HG02884 (cell line): Measurements from ENCODE around the gene MTOR.
"Not testable (repeated sequence)": the region's sequence is repeated elsewhere in the genome, so short reads cannot be mapped to it uniquely, and the experiment has no call there.

Experiments
- ATAC-seq: cut with Tn5 transposase; IDR thresholded peaks from one replicate; pipeline ENCODE4 v1.9.1; 2021; ENCODE audit warnings: mild to moderate bottlenecking, moderate library complexity; ENCODE audit not compliant: unreplicated experiment

Gene MTOR

DNA sequence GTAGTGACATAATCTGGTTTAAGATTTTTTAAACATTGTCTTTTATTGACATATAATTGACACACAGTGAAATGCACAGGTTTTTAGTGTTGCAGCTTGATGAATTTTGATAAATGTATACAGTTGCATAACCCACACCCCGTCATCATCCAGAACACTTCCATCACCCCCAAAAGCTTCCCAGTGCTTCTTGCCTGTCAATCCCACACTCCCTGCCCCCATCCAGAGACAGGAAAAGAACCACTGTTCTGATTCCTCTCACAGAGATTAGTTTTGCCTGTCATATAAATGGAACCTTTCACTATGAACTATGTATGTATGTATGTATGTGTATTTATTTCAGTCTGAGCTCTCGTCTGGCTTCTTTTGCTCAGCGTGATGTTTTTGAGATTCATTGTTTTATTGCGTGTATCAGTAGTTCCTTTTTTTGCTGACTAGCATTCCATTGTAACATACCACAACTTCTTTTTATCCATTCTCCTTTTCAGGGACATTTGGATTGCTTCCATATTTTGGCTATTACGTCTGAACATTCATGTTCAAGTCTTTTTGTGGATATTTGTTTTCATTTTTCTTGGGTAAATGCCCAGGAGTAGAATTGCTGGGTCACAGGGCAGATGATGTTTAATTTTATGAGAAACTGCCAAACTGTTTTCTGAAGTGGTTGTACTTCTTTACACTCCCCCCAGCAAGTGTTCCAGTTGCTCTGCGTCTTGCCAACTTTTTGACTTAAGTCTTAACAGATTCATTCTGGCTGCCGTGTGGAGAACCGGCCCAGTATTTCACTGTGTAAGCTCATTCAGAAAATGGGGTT is 19.4 kb upstream of the MTOR start:
- no peak for ATAC-seq

DNA sequence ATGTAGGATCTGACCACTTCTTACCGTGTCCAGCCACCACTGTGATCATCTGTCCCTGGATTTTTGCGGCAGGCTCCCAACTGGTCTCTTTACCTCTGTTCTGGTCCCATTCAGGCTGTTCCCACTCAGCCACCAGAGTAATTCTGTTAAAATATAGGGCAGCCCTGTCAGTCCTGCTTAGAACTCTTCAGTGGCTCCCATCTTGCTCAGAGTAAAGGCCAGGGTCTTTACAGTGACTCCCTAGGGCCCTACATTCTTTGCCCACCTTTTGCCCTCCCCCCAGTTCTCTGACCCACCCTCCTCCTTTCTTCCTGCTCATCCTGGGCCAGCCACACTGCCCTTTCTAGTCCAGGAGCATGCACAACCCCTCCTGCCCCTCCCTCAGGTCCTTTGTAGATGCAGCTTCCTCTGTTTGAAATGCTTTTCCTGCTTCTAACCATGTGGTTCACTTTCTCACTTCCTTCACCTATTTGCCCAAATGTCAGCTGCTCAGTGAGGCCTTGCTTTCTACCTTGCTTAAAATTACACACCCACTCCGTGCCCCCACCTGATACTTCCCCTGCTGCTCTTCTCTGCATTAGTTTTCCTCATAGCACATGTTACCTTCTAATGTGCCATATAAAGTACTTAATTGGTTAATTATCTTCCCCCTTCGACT is 18.5 kb upstream of the MTOR start:
- no peak for ATAC-seq

DNA sequence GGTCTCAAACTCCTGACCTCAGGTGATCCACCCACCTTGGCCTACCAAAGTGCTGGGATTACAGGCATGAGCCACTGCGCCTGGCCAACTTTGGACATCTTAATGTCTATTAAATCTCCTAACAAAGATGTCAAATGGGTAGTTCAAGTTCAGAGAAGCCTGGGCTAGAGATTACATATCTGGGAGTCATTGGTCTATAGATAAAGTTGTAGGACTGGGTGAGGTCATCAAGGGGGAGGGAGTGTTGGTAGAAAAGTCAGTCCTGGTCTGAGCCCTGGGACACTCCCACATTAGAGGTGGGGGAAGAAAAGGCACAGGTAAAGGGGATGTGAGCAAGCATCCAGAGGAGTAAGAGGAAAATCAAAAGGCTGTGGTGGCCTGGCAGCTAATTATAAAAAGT is 17.3 kb upstream of the MTOR start:
- no peak for ATAC-seq

DNA sequence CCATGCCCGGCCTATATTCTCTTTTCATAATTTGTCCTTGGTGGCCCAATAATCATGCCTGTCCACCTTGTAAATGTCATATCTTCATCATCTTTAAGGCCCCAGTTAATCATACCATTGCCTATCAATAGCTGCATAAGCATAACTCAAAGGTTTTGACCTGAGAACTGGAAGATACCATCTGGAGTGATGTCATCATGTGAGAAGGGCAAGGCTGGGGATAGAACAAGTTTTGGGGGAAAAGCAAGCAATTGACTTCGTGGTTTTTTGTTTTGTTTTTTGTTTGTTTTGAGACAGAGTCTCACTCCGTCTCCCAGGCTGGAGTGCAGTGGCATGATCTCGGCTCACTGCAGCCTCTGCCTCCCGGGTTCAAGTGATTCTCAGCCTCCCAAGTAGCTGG is 16.8 kb upstream of the MTOR start:
- ATAC-seq: no peak

DNA sequence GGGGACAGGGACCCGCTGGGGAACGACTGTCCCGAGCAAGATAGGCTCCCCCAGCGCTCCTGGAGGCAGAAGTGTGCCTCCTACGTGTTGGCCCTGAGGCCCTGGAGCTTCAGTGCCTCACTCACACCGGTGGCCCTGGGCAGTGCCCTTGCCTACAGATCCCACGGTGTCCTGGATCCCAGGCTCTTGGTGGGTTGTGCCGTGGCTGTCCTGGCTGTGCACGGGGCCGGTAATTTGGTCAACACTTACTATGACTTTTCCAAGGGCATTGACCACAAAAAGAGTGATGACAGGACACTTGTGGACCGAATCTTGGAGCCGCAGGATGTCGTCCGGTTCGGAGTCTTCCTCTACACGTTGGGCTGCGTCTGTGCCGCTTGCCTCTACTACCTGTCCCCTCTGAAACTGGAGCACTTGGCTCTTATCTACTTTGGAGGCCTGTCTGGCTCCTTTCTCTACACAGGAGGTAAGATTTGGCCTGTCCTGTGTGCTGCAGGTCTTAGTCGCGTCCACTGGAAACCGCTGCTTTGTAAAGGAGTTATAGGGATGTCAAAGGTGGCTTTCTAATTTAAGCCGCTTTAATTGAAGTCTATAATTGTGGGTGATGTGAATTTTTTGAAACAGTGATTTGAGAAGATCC is 11.4 kb upstream of the MTOR start:
- peak; percentile 31 for ATAC-seq

DNA sequence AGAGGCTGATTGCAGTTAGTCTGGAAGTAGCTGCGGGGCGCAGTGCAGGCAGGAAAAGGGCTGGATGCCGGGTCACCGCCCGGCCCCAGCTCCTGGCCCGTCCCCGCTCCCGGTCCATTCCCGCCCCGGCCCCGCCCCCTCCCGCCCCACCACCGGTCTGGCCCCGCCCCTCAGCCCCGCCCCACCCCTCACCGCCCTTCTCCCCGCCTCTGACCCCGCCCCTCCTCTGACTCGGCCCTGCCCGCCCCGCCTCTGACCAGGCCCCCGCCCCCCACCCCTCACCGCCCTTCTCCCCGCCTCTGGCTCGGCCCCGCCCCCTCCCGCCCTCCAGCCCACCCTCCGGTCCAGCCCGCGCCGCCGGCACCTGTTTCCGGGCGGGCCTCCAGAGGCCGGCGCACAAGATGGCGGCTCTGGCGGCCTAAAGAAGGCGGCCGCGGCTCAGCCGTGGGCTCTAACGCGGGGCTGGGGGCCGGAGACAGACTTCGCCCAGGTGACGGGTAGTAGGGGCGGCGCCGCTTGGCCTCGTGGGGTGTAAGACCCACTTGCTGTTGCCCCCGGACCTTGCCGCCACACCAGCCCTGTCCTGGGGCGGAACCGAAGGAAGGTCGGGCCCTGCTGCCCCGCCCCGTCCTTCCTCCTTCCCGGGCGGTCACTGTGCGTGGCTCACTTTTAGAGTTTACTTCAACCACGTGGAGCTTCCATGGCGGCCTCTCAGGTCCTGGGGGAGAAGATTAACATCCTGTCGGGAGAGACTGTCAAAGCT is 10.7 kb upstream of the MTOR start, which contains the start of gene UBIAD1:
UBIAD1 (plus strand) TSS at position 367 of the 763 bp plus-strand sequence; CDS start at position 701, 334 bp downstream.
- peak; percentile 67 for ATAC-seq

DNA sequence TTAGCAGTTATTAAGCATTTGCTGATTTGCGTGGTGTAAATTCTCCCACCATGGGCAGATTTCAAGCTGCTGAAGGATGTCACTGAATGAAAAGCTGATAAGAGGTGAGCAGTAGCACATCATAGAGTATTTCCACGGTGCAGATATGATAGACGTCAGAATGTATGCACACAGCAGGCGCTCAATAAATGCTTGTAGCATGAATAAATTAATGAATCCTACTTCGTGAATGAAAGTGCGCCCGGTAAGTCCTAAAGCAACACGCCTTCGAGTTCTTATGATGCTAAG is 10.1 kb upstream of the MTOR start:
- ATAC-seq: no peak

DNA sequence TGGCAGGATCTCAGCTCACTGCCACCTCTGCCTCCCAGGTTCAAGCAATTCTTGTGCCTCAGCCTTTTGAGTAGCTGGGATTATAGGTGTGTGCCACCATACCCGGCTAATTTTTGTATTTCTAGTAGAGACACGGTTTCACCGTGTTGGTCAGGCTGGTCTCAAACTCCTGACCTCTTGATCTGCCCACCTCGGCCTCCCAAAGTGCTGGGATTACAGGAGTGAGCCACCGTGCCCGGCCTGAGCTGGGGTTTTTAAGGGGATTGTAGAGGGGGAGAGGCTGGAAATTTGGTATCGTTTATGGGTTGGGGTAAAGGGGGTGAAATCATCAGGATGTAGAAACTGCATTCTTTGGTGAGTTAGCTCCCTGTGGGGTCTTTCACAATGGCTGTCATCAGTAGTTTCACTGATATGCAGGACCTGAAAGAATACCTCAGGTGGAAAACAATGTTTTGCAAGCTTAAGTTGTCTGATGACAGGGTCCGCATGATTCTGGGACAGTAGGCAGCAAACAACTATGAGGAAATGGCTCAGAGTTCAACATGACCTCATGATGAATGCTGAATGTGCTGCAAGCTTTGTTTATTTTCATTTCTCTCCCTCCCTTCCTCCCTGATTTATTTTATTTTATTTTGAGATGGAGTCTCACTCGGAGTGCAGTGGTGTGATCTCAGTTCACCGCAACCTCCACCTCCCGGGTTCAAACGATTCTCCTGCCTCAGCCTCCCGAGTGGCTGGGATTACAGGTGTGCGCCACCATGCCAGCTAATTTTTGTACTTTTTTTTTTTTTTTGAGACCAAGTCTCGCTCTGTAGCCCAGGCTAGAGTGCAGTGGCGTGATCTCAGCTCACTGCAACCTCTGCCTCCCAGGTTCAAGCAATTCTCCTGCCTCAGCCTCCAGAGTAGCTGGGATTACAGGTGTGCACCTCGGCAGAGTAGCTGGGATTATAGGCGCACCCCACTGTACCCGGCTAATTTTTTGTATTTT is 5.3 kb upstream of the MTOR start:
- not testable (repeated sequence) for ATAC-seq

DNA sequence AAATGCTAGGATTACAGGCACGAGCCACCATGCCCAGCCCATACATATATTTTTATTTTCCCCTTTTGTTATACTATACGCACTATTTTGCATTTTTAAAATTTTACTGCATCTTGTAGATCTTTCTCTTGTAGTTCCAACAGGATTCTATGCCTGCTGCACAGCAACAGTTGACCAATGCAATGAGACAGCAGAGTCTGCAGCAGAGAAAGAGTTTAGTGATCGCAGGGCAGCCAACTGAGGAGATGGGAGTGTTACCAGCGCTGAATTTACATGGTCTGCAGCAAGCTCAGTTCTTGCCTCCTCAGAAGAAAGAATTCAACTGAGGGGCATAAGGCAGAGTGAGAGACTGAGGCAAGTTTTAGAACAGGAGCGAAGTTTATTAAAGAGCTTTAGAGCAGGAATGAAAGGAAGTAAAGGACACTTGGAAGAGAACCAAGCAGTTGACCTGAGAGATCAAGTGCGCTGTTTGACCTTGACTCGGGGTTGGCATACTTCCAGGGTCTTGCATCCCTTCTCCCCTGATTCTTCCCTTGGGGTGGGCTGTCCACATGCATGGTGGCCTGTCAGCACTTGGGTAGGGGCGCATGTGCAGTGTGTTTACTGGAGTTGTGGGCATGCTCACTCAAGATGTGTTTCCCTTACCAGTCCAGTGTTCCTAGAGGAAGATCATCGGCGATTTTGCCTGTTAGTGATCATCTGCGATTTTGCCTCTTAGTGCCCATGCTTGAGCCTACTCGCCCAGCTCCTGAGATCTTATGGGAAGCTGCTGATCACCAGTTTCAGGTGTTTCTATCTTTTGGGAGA is 4.1 kb upstream of the MTOR start:
- no peak for ATAC-seq

DNA sequence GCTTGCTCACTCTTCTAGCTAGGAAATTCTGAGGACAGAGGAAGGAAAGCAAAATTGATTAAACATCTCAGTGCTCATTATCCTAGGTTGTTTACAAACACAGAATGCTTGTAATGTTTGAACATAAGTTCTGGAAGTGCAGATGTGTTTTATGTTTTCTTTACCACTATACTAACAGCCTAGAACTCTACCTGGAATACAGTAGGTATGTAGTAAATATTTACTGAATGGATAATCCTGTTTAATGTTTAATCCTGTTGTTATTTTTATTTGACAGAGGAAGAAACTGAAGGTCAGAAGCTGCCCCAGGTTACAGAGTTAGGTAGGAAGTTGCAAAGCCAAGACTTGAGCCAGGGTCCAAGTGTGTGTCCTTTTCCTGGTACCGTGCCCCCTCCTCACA is 6.1 kb downstream of the MTOR start:
- ATAC-seq: no peak

DNA sequence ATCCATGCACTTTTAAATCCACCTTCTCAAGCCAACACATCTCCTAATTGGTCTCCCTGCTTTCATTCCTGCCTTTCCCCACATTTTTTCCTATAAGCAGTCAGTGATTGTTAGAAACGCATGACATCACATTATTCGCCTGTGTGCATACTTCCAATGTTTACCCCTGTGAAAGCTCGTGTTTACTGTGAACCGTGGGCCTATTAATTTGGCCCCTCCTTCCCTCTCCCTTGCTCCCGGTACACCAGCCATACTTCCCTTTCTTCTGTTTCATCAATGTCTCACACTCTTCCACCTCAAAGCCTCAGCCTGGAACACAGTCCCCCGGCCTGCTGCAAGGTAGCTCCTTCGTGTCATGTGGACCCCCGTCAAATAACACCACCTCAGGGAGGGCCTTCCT is 9.1 kb downstream of the MTOR start:
- no peak for ATAC-seq

DNA sequence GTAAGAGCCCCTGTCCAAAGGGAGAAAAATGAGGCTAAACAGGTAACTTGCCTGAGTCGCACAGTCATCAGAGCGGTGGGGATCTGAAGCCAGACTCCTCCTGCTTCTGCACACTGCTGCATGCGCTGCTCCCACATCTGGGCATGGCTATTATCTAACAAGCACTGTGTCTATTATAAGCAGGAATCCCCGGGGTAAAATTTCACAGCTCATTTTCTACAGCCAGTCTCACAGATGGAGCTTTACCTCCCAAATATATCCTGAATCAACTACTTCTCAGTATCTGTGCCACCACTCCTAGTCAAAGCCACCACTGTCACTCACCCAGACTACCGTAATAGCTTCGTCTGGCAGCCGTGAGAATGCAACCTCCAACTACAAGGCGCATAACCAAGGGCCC is 9.8 kb downstream of the MTOR start:
- ATAC-seq: no peak

DNA sequence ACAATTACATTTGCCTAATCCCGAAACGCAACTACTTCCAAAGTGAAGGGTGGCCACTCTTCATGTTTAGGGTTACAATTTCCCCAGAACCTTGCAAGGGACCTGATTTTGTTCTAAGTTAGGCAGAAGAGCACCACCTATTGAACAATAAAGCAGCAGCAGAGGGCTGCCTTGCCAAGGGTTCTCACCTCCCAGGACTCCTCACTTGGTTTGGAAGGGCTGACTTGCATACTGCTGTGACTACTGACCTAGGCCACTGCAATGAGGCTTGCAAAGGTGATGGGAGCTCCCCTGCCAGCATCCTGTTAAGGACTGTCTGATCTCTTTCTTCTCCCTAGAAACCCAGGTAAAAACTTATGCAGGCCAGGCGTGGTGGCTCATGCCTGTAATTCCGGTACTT is 14.2 kb downstream of the MTOR start:
- ATAC-seq: no peak

DNA sequence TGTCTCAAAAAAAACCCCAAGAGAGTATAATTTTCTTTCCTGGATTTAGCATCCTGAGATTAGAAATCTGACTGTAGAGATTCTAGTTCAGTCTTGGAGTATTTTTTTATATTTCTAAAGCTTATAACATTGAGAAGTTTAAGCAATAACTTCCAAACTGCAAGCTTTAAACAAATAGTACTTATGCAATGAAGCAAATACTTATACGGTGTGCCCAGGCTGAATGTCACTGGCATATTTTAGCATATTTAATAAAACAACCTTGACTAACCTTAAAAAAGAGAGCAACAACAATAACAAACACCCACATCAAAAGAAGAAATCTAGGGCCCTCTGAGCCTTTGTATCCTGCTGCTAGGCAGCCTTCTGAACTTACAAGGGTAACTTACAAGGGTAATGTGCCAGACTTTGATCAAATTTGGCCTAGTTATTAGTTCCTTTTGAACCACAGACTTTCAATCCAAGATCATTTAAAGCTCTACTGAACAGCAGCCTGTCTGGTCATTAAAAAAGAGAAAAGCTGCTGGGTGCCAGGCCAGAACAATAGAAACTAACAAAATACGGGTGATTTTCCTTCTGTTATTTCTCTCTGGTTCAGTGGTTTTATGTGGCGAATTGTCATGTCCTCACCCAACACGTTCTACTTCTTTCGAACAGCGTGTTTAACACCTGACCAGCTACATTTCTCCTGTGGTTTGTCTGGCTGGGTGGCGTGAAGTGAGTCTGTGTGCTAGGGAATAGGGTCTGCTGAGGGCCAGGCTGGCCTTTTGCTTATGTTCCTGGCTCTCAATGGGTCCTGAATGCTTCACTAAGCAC is 16.2 kb downstream of the MTOR start:
- ATAC-seq: no peak

DNA sequence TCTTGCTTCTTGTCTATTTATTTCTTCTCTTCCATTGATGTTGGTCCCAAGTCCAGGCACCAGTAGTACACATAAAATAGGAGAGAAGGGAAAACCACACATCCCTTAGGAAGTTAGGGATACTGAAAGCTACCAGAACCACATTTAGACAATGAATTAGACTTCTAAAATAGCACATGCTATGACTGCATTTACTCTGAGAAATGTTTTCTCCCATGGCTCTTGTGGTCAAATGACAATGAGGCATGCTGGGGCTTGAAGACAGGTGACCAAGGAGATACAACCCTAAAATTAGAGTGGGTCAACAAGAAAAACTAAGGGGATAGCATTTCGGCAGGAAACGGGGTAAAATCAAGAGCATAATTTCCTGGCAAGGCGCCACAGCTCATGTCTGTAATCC is 17.1 kb downstream of the MTOR start:
- no peak for ATAC-seq

DNA sequence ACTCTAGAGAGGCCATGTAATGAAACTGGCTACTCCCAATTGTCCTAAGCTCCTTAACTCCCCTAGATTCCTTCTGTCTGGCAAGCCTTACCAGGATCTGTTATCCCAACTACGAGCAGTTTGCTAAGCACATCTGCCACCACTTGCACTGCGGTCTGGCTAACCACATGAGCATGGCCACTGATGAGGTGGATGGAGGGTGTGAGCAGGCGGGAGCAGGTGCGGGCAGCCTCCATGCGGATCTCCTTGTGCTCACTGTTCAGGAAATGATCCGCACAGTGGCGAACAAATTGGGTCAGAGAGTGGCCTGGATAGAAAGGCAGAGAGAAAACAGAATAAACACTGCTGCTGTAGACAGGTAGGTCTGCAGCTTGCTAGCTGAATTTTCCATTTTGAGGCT is 24.0 kb downstream of the MTOR start:
- ATAC-seq: no peak

DNA sequence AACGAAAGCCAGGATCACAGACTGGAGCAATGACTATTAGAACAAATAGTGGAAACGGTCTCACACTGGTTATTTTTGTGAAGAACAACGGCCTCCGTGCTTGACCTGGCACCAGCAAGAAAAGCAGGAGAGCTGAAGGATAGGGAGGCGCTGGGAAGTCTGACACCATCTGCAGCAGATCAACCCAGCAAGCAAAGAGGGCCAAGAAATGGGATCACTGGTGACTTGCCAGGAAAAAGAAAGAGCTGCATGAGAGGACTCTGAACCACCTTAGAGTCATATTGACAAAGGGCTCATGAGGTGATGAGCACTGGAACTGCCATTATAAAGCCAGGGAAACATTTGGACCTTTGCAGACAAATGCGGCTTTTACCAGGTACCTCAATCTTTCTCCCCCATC is 25.0 kb downstream of the MTOR start:
- ATAC-seq: no peak

DNA sequence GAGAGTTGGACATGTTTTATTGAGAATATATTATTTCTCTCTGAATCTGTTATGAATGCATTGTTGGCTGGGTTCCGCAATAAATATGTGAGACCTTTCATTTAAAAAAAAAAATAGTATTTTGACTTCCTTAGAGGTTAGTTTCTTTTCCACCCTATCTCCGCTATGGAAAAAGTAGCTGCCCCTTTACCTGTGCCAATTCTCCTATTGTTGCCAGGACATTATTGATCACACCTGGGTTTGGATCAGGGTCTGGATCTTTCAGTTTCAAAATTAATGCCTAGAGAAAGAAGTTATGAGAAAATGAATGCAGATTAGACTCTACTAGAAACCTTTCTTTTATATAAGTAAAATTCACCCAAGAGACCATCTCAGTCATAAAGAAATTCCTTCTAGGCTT is 29.1 kb downstream of the MTOR start:
- ATAC-seq: no peak

DNA sequence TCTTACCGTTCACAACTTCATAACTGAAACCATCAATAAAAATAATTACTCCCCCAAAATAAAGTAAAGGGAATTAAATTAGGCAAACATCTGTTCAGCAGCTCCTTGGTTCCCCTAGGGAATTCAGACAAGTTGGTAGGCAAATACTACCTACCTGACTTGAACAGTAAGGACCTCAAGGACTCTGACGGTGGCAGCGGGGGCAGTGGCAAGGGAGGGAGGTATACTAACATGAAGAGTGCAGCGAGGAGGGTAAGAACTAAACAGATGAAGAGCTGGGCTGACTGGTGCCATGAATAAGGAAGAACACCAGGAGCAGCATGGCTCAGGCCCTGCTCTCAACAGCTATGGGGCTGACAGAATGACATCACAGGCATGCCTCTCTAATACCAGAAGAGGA is 33.1 kb downstream of the MTOR start:
- no peak for ATAC-seq
